DND-41 (cell line): Measurements from ENCODE around the gene TEX30.

Experiments
- ATAC-seq: fragments of 200-7000 bp; cut with Tn5 transposase; 3 replicates; pipeline ENCODE4 v1.9.1; 2021; ENCODE audit warnings: low read depth; ENCODE audit not compliant: insufficient read depth
- DNase-seq: peaks from one replicate; pipeline ENCODE4 v3.0.0-alpha.2; 2020
- H2AFZ ChIP-seq: 2 replicates; pipeline ENCODE4 v1.6.0; 2012; ENCODE audit warnings: low read depth, low read length
- H3K27ac ChIP-seq: 2 replicates; pipeline ENCODE4 v1.5.1; 2012; ENCODE audit warnings: low read length, inconsistent platforms
- H3K27me3 ChIP-seq: fragments of 200-600 bp; sonication (generic); 2 replicates; pipeline ENCODE4 v1.6.0; 2012; ENCODE audit warnings: low read length, mild to moderate bottlenecking, inconsistent platforms; ENCODE audit not compliant: insufficient read depth, poor library complexity
- H3K36me3 ChIP-seq: 2 replicates; pipeline ENCODE4 v1.5.1; 2012; ENCODE audit warnings: low read length, inconsistent platforms; ENCODE audit not compliant: insufficient read depth
- H3K4me1 ChIP-seq: 2 replicates; pipeline ENCODE4 v1.5.1; 2012; ENCODE audit warnings: mild to moderate bottlenecking, low read length; ENCODE audit not compliant: insufficient read depth
- H3K4me2 ChIP-seq: 2 replicates; pipeline ENCODE4 v1.6.0; 2012; ENCODE audit warnings: mild to moderate bottlenecking, moderate library complexity, low read length, inconsistent platforms; ENCODE audit not compliant: insufficient read depth
- H3K4me3 ChIP-seq, 2 experiments: fragments of 200-600 bp in 1 of 2; shearing (Covaris generic) in 1 of 2; 2 replicates each; pipeline ENCODE4 v1.5.1; 2012 to 2016; ENCODE audit warnings: inconsistent platforms in 2 of 2, low read length in 2 of 2, mild to moderate bottlenecking in 2 of 2, low read depth in 1 of 2, moderate library complexity in 1 of 2
- H3K79me2 ChIP-seq: 2 replicates; pipeline ENCODE4 v1.6.0; 2012; ENCODE audit warnings: low read length, inconsistent platforms; ENCODE audit not compliant: insufficient read depth
- H3K9ac ChIP-seq: 2 replicates; pipeline ENCODE4 v1.6.0; 2012; ENCODE audit warnings: low read depth, mild to moderate bottlenecking, inconsistent platforms, low read length, moderate library complexity
- H3K9me3 ChIP-seq: 2 replicates; pipeline ENCODE4 v1.5.1; 2012; ENCODE audit warnings: low read length, moderate library complexity, mild to moderate bottlenecking, inconsistent platforms; ENCODE audit not compliant: insufficient read depth, severe bottlenecking
- H4K20me1 ChIP-seq: 2 replicates; pipeline ENCODE4 v1.6.0; 2012; ENCODE audit warnings: low read length; ENCODE audit not compliant: insufficient read depth
- EZH2 ChIP-seq: IDR thresholded peaks from 3 replicates; pipeline ENCODE4 v1.6.1; 2012; ENCODE audit warnings: borderline replicate concordance, low read depth, mild to moderate bottlenecking, moderate library complexity, low read length, inconsistent platforms; ENCODE audit not compliant: severe bottlenecking
- TF ChIP-seq, protein P1 (sequence below): IDR thresholded peaks from 2 replicates; pipeline ENCODE4 v1.5.1; 2012; ENCODE audit warnings: borderline replicate concordance, low read length, moderate library complexity, mild to moderate bottlenecking; ENCODE audit not compliant: poor library complexity, severe bottlenecking; ENCODE audit errors: extremely low read depth

The TEX30 gene

GRCh38 chr13:102774214-102774568 lies 605 bp upstream of the TEX30 start:
- Histone ChIP-seq H3K27ac (peak overlapping the region; percentile 95), H3K36me3 (0 out of 2 replicates have a peak, but pooled peaks cover 10% of the 10 kb centered on the region), H3K79me2 (peaks cover 41% of the 10 kb centered on the region), H3K4me1 (peaks cover 58% of the 10 kb centered on the region), H3K4me2 (peak overlapping the region; percentile 84), H2AFZ (peak overlapping the region; percentile 82), H4K20me1 (no peaks in the 10 kb centered on the region; the same call in 1 of the 2 replicates), H3K9me3 (no peaks in the 10 kb centered on the region), H3K9ac (peak overlapping the region; percentile 97), H3K27me3 (no peaks in the 10 kb centered on the region), H3K4me3 (peak overlapping the region; percentile 95 to 97; a peak in 3 of 4 replicates)
- no peak for TF ChIP-seq EZH2
- TF ChIP-seq, protein P1, sequence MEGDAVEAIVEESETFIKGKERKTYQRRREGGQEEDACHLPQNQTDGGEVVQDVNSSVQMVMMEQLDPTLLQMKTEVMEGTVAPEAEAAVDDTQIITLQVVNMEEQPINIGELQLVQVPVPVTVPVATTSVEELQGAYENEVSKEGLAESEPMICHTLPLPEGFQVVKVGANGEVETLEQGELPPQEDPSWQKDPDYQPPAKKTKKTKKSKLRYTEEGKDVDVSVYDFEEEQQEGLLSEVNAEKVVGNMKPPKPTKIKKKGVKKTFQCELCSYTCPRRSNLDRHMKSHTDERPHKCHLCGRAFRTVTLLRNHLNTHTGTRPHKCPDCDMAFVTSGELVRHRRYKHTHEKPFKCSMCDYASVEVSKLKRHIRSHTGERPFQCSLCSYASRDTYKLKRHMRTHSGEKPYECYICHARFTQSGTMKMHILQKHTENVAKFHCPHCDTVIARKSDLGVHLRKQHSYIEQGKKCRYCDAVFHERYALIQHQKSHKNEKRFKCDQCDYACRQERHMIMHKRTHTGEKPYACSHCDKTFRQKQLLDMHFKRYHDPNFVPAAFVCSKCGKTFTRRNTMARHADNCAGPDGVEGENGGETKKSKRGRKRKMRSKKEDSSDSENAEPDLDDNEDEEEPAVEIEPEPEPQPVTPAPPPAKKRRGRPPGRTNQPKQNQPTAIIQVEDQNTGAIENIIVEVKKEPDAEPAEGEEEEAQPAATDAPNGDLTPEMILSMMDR, result no peak
- ATAC-seq, result peak; percentile 8
- DNase-seq, result no peak

DNA sequence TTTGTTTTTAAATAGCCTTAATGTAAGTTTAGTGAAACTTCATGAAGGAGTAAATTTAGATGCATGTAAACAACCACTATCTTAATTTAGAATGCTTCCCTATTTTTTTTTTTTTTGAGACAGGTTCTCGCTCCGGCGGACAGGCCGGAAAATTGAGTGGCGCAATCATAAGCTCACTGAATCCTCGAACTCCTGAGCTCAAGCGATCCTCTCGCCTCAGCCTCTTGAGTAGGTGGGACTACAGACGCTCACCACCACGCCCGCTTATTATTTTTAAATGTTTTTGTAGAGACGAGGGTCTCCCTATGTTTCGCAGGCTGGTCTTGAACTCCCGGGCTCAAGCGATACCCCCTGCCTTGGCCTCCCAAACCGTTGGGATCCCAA lies 1.6 kb downstream of the TEX30 start:
- H3K4me3 ChIP-seq, result peak overlapping the region in 1 of 2 experiments; percentile 97; a peak in 2 of 4 replicates
- H3K9me3 ChIP-seq, result no peaks in the 10 kb centered on the region
- peak overlapping the region; percentile 95 for H3K27ac ChIP-seq
- TF ChIP-seq, protein P1, result no peak
- TF ChIP-seq EZH2, result no peak
- peaks cover 18% of the 10 kb centered on the region for H3K36me3 ChIP-seq
- H3K9ac ChIP-seq, result peak overlapping the region; percentile 97
- DNase-seq (no peak), ATAC-seq (no peak)
- H3K4me1 ChIP-seq, result peaks cover 52% of the 10 kb centered on the region
- no peaks in the 10 kb centered on the region; the same call in 1 of the 2 replicates for H4K20me1 ChIP-seq
- peak overlapping the region; percentile 84 for H3K4me2 ChIP-seq
- peaks cover 41% of the 10 kb centered on the region for H3K79me2 ChIP-seq
- H2AFZ ChIP-seq, result no peak overlapping the region
- no peaks in the 10 kb centered on the region for H3K27me3 ChIP-seq

GRCh38 chr13:102771298-102772041 lies 2.1 kb downstream of the TEX30 start:
- no peaks in the 10 kb centered on the region for H3K9me3 ChIP-seq
- TF ChIP-seq, protein P1, result no peak
- TF ChIP-seq EZH2, result no peak
- peak overlapping the region in 1 of 2 experiments; percentile 97; a peak in 2 of 4 replicates for H3K4me3 ChIP-seq
- ATAC-seq, result no peak
- H3K36me3 ChIP-seq, result peaks cover 23% of the 10 kb centered on the region
- DNase-seq, result no peak
- H3K4me1 ChIP-seq, result peaks cover 52% of the 10 kb centered on the region
- peak overlapping the region; percentile 17; the same call in 1 of the 2 replicates for H3K27ac ChIP-seq
- no peaks in the 10 kb centered on the region; the same call in 1 of the 2 replicates for H4K20me1 ChIP-seq
- H3K79me2 ChIP-seq, result peaks cover 41% of the 10 kb centered on the region
- H2AFZ ChIP-seq, result no peak overlapping the region
- H3K9ac ChIP-seq, result peak overlapping the region; percentile 97
- H3K4me2 ChIP-seq, result peak overlapping the region; percentile 84
- H3K27me3 ChIP-seq, result no peaks in the 10 kb centered on the region
